Colonic mucosa (tissue), 4 donors: ENCODE measurements around the gene TMEM81. TPM values are rescaled to one million over a fixed set of nuclear protein-coding genes. Genes with fewer than 3 reads are reported as not detected.
A peak's percentile ranks its signal among the peaks of the same experiment; 100 is the strongest.

Experiments used
- DNase-seq: peaks from one replicate; pipeline ENCODE4 v3.0.0-alpha.2; 2020
- H3K27ac ChIP-seq: fragments of 200-600 bp; one replicate; pipeline ENCODE4 v1.8.0; 2021
- H3K27me3 ChIP-seq: fragments of 200-600 bp; one replicate; pipeline ENCODE4 v1.8.0; 2021
- H3K36me3 ChIP-seq: fragments of 200-600 bp; one replicate; pipeline ENCODE4 v1.8.0; 2021
- H3K4me1 ChIP-seq: fragments of 200-600 bp; one replicate; pipeline ENCODE4 v1.8.0; 2021; ENCODE audit warnings: mild to moderate bottlenecking
- H3K4me3 ChIP-seq: fragments of 200-600 bp; one replicate; pipeline ENCODE4 v1.8.0; 2021
- H3K9ac ChIP-seq, 2 donors: one replicate each; pipeline ENCODE4 v1.7.0; 2013; ENCODE audit warnings: control low read depth in 2 of 2, low read depth in 2 of 2, low read length in 2 of 2
- H3K9me3 ChIP-seq: fragments of 200-600 bp; one replicate; pipeline ENCODE4 v1.8.0; 2021
- intact Hi-C: fragments of 100-400 bp; cut with DNase I; formaldehyde crosslinking; loops from one replicate; pipeline ENCODE4 v1.14.1; 2022
- total RNA-seq, 2 donors: library from RNA; stranded (reverse); fragmentation: NEBNext Ultra II Directional in 1 of 2; extraction: Animal tissue kit (Norgen Biotek cat#: 25700) in 1 of 2; gene quantifications; one replicate each; pipeline ENCODE4 v1.2.1, GENCODE V29; 2021
- TF ChIP-seq, protein P1 (sequence below): fragments of 200-600 bp; IDR thresholded peaks from one replicate; pipeline ENCODE4 v1.8.0; 2022; ENCODE audit warnings: antibody characterized with exemption, mild to moderate bottlenecking
- donor health status: healthy.
- donor health status: DM: no; HTN: no; CAD: no.
- donor health status: DM: no; HTN: no; CAD: no.

The TMEM81 gene
- total RNA-seq, 2 donors from 2014 or later, result 2.4 to 2.5 TPM

DNA sequence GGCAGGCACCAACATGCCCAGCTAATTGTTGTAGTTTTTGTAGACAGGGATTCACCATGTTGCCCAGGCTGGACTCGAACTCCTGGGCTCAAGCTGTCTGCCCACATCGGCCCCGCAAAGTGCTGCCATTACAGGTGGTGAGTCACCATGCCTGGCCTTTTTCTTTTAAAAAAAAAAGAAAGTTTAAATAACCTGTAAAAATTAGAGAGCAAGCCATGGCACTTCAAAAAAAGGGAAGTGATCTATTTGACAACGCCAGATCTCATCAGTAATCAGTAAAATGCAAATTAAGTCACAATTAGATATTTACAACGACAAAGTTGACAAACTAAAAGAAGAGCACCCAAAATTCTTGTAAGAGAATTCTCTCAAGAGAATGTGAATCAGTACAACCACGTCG is 40.5 kb upstream of the TMEM81 start:
- intact Hi-C loops, result no loop called here
- H3K27me3 ChIP-seq, result no peaks in the 10 kb centered on the region
- DNase-seq, result no peak
- TF ChIP-seq, protein P1, sequence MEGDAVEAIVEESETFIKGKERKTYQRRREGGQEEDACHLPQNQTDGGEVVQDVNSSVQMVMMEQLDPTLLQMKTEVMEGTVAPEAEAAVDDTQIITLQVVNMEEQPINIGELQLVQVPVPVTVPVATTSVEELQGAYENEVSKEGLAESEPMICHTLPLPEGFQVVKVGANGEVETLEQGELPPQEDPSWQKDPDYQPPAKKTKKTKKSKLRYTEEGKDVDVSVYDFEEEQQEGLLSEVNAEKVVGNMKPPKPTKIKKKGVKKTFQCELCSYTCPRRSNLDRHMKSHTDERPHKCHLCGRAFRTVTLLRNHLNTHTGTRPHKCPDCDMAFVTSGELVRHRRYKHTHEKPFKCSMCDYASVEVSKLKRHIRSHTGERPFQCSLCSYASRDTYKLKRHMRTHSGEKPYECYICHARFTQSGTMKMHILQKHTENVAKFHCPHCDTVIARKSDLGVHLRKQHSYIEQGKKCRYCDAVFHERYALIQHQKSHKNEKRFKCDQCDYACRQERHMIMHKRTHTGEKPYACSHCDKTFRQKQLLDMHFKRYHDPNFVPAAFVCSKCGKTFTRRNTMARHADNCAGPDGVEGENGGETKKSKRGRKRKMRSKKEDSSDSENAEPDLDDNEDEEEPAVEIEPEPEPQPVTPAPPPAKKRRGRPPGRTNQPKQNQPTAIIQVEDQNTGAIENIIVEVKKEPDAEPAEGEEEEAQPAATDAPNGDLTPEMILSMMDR, result no peak
- no peaks in the 10 kb centered on the region for H3K9me3 ChIP-seq
- H3K36me3 ChIP-seq, result no peaks in the 10 kb centered on the region
- H3K9ac ChIP-seq, result no peak overlapping the region
- H3K27ac ChIP-seq, result no peak overlapping the region
- H3K4me1 ChIP-seq, result peaks cover 4% of the 10 kb centered on the region
- no peak overlapping the region for H3K4me3 ChIP-seq

DNA sequence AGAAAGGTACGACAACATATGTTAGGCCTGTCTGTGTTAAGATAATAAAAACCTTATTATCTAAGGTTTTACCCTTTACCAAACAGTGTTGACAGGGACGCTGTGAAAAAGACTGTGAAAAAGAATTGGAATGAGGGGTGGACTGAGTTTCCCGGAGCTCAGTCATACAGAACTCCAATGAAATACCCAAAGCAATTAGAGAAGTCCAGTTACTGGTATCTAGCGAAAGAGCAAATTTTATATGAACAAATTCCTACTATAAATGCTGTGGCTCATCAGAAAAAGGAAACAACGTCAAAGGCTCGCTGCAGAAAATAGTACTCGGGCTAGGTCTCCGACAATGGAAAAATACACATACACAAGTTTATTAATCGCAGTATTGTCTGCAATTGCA is 38.2 kb upstream of the TMEM81 start:
- intact Hi-C loops, result no loop called here
- TF ChIP-seq, protein P1, result no peak
- no peaks in the 10 kb centered on the region for H3K36me3 ChIP-seq

DNA sequence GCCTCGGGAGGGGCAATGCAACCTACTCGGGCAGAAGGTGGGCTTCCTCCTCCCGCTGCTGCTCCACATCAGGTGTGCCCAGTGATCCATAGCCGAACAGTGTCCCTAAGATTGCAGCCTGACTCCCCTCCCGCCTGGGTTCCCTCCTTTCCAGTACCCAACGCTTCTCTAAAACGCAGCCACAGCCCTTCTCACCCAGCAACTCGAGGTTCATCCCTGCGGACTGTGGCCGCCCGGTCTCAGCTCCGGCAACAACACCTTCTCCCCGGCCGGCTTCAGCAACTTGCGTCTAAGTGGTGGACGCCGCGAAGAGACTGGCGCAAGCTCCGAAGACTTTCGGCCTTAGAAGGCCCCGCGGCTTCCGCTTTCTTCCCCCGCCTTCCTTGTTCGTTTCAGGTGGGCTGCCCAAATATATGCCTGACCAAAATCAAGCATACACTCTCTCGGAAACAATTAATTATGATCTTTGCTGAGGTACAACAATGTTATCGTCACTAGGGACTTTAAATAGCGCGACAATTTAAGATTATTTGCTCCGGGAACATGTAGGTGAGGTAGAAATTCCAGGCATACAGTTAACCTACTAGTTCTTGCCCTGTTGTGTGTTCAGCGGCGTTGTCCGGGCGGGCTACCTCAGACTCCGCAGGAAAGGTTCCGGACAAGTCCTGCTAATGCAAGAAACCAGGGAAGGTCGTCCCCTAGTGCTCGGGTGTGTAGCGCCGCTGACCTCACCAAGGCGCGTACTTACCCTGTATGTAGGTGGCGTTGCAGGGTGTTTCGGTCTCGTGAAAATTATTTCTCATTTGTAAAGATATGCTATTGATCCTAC is 37.6 kb upstream of the TMEM81 start, which contains the start of gene RBBP5:
Gene RBBP5 (minus strand): TSS at position 319 of the 829 bp plus-strand sequence. CDS start 105 bp downstream, at position 214.
- Histone ChIP-seq H3K27ac (peak within 1 kb of the TSS; percentile 83), H3K4me3 (peak within 1 kb of the TSS; percentile 79), H3K27me3 (no peaks in the 10 kb centered on the region), H3K36me3 (no peaks in the 10 kb centered on the region), H3K9me3 (no peaks in the 10 kb centered on the region), H3K9ac (peak within 1 kb of the TSS; percentile 86 to 87), H3K4me1 (peaks cover 4% of the 10 kb centered on the region)
- TF ChIP-seq, protein P1, result peak; percentile 43
- intact Hi-C loops, result no loop called here
- peak; percentile 96 for DNase-seq

More for the DNA sequence above, 38.2 kb upstream of the TMEM81 start:
- H3K27me3 ChIP-seq, result no peaks in the 10 kb centered on the region
- peak overlapping the region; percentile 79 for H3K4me3 ChIP-seq
- H3K27ac ChIP-seq, result peak overlapping the region; percentile 83
- H3K9me3 ChIP-seq, result no peaks in the 10 kb centered on the region
- H3K4me1 ChIP-seq, result peaks cover 4% of the 10 kb centered on the region
- peak overlapping the region; percentile 41 to 86 for H3K9ac ChIP-seq
- DNase-seq, result no peak

DNA sequence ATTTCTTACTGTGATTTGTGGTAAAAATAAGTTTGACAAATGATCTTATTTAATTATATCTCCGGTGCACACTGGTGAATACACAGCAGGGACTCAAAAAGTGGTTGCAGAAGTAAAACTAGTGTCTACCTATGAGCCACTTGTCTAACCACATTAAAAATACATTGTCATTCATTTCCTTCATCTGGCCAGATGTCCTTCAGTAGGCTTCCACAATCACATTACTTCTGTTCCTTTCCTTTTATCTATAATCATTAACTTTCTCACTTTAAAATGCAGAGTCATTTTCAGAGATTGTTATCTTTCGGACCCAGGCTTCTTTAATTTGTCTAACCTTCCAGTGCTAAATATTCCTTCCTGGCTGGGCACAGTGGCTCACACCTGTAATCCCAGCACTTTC is 34.5 kb upstream of the TMEM81 start:
- Histone ChIP-seq H3K27ac (no peak overlapping the region), H3K36me3 (no peaks in the 10 kb centered on the region), H3K9me3 (no peaks in the 10 kb centered on the region), H3K4me3 (no peak overlapping the region), H3K9ac (no peak overlapping the region), H3K27me3 (no peaks in the 10 kb centered on the region), H3K4me1 (peaks cover 4% of the 10 kb centered on the region)
- DNase-seq, result no peak
- TF ChIP-seq, protein P1, result no peak
- intact Hi-C loops, result no loop called here

DNA sequence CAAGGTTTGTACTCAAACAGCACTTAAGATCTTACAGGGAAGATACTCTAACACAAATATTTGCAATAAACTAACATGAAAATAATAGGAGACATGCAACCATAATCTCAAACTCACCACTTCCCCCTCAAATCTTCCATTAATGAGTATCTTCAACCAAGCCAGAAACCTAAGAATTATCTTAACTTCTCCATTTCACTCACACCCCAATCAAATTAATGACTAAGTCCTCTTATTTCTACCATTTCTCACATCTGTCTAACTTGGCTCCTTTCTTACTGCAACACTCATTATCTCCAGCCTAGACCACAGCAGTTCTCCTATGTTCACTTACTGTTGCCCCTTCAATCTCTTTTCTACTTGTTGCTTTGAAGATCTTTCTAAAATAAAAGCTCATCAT is 27.1 kb upstream of the TMEM81 start:
- intact Hi-C loops, result no loop called here
- Histone ChIP-seq H3K27me3 (no peaks in the 10 kb centered on the region), H3K4me1 (no peaks in the 10 kb centered on the region), H3K36me3 (no peaks in the 10 kb centered on the region), H3K9ac (no peak overlapping the region), H3K4me3 (no peak overlapping the region), H3K27ac (no peak overlapping the region), H3K9me3 (no peaks in the 10 kb centered on the region)
- DNase-seq, result no peak
- TF ChIP-seq, protein P1, result no peak
